ENCODE measurements around the gene ARHGAP10.

GRCh38 chr4:147793569-147794313 lies 61.9 kb downstream of the ARHGAP10 start:
- no peak for TF ChIP-seq POLR2A (IDR thresholded peaks at IDR 0.05)
- TF ChIP-seq, protein P1, sequence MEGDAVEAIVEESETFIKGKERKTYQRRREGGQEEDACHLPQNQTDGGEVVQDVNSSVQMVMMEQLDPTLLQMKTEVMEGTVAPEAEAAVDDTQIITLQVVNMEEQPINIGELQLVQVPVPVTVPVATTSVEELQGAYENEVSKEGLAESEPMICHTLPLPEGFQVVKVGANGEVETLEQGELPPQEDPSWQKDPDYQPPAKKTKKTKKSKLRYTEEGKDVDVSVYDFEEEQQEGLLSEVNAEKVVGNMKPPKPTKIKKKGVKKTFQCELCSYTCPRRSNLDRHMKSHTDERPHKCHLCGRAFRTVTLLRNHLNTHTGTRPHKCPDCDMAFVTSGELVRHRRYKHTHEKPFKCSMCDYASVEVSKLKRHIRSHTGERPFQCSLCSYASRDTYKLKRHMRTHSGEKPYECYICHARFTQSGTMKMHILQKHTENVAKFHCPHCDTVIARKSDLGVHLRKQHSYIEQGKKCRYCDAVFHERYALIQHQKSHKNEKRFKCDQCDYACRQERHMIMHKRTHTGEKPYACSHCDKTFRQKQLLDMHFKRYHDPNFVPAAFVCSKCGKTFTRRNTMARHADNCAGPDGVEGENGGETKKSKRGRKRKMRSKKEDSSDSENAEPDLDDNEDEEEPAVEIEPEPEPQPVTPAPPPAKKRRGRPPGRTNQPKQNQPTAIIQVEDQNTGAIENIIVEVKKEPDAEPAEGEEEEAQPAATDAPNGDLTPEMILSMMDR (IDR thresholded peaks at IDR 0.05) = no peak

Data from Peyer's patch (tissue), 4 donors.